Measurements from ENCODE around the gene MAPK1IP1L. TPM values are rescaled to one million over a fixed set of nuclear protein-coding genes. Genes with fewer than 3 reads are reported as not detected.

Gene MAPK1IP1L
- total RNA-seq, 1 experiment from 2014 or later: 97.9 TPM

- CTCF ChIA-PET: interaction anchor here (0.7 to 2.0 kb wide), 2 partner anchors 15 to 72 kb away, joined by 3 to 11 read pairs; partner anchors contain the start of gene MAPK1IP1L
Observed at GRCh38 chr14:55066223-55066622, 14.8 kb downstream of the MAPK1IP1L start.

DNA sequence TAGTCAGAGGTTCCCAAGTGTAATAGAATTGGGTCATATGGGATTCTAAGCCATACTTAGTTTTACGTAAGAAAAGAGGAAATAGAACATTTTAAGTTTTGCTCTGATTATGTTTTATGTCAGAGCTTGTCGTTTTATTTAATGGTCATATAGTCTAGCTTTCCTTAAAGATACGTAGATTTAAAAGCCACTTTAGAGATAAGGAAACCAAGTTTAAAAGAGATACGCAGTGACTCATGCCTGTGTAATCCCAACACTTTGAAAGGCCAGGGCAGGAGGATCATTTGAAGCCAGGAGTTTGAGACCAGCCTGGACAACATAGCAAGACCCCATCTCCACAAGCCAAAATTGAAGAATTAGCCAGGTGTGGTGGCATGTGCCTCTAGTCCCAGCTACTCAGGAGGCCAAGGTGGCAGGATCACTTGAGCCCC is 19.5 kb downstream of the MAPK1IP1L start:
- no peaks in the 10 kb centered on the region for H3K9me3 Mint-ChIP-seq
- H3K27ac Mint-ChIP-seq: no peak overlapping the region
- no peak overlapping the region for H3K4me3 Mint-ChIP-seq
- TF ChIP-seq ZNF416 (CRISPR knock-in tag; IDR thresholded peaks at IDR 0.05) (no peak), NFATC4 (CRISPR knock-in tag; IDR thresholded peaks at IDR 0.05) (no peak), ZNF121 (CRISPR knock-in tag; IDR thresholded peaks at IDR 0.05) (peak; percentile 98), RORB (CRISPR knock-in tag; IDR thresholded peaks at IDR 0.05) (no peak), ZNF532 (CRISPR knock-in tag; IDR thresholded peaks at IDR 0.05; ENCODE audit: borderline replicate concordance) (0 out of 2 replicates have a peak, but pooled peaks have one; percentile 56), NFYB (CRISPR knock-in tag; conservative IDR thresholded peaks at IDR 0.05; ENCODE audit: low read depth) (no peak), CTCF (IDR thresholded peaks at IDR 0.05) (no peak)
- POLR2A ChIA-PET: no interaction called here
- DNase-seq (ENCODE audit: low spot score) (no peak), ATAC-seq (no peak)
- H3K4me1 Mint-ChIP-seq: peaks cover 20% of the 10 kb centered on the region
- H3K36me3 Mint-ChIP-seq: peaks cover 7% of the 10 kb centered on the region
- no peaks in the 10 kb centered on the region for H3K27me3 Mint-ChIP-seq (ENCODE audit: low read depth)
- CTCF ChIA-PET: interaction anchor here (0.7 to 3.8 kb wide), 3 partner anchors 19 to 68 kb away, joined by 3 to 21 read pairs (median 4); partner anchors contain the start of gene MAPK1IP1L

More at GRCh38 chr14:55066223-55066622, 14.8 kb downstream of the MAPK1IP1L start:
- H3K36me3 Mint-ChIP-seq: peaks cover 43% of the 10 kb centered on the region
- H3K27me3 Mint-ChIP-seq (ENCODE audit: low read depth): no peaks in the 10 kb centered on the region
- H3K27ac Mint-ChIP-seq: no peak overlapping the region
- H3K9me3 Mint-ChIP-seq: no peaks in the 10 kb centered on the region
- H3K4me3 Mint-ChIP-seq: no peak overlapping the region
- no peak for ATAC-seq
- DNase-seq (ENCODE audit: low spot score): no peak
- POLR2A ChIA-PET: interaction anchor here (1.0 kb wide), 1 partner anchor 15 kb away, joined by 3 read pairs; the partner anchor contains the start of gene MAPK1IP1L
- TF ChIP-seq USF2 (CRISPR knock-in tag; IDR thresholded peaks at IDR 0.05) (no peak), STAT6 (CRISPR knock-in tag; conservative IDR thresholded peaks at IDR 0.05; ENCODE audit: low read depth) (no peak), ZNF219 (CRISPR knock-in tag; IDR thresholded peaks at IDR 0.05; ENCODE audit: borderline replicate concordance) (no peak)
- TF ChIP-seq, protein P1, sequence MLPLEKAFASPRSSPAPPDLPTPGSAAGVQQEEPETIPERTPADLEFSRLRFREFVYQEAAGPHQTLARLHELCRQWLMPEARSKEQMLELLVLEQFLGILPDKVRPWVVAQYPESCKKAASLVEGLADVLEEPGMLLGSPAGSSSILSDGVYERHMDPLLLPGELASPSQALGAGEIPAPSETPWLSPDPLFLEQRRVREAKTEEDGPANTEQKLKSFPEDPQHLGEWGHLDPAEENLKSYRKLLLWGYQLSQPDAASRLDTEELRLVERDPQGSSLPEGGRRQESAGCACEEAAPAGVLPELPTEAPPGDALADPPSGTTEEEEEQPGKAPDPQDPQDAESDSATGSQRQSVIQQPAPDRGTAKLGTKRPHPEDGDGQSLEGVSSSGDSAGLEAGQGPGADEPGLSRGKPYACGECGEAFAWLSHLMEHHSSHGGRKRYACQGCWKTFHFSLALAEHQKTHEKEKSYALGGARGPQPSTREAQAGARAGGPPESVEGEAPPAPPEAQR (CRISPR knock-in tag; IDR thresholded peaks at IDR 0.05): no peak
- H3K4me1 Mint-ChIP-seq: no peaks in the 10 kb centered on the region
